ENCODE data around the gene CARHSP1. TPM values are rescaled to one million over a fixed set of nuclear protein-coding genes. Genes with fewer than 3 reads are reported as not detected.
"Not testable (repeated sequence)": the region's sequence is repeated elsewhere in the genome, so short reads cannot be mapped to it uniquely, and the experiment has no call there.

Gene CARHSP1
- total RNA-seq, 4 donors from 2014 or later: 20.0 to 79.2 (median 67.4) TPM

GRCh38 chr16:8808009-8808408 is 60.8 kb downstream of the CARHSP1 start:
- no peaks in the 10 kb centered on the region for H3K9me3 ChIP-seq
- intact Hi-C loops (cut with DNase I; ENCODE audit: low total_unique reads): no loop called here
- H3K4me1 ChIP-seq: no peaks in the 10 kb centered on the region
- no peak for DNase-seq
- TF ChIP-seq CTCF (IDR thresholded peaks at IDR 0.05): no peak
- no peak overlapping the region for H3K4me3 ChIP-seq
- H3K36me3 ChIP-seq: no peaks in the 10 kb centered on the region
- H3K27me3 ChIP-seq: no peaks in the 10 kb centered on the region
- no peak overlapping the region for H3K27ac ChIP-seq

GRCh38 chr16:8807189-8807588 is 61.6 kb downstream of the CARHSP1 start:
- H3K27ac ChIP-seq: no peak overlapping the region
- H3K4me1 ChIP-seq: no peaks in the 10 kb centered on the region
- intact Hi-C loops (cut with DNase I; ENCODE audit: low total_unique reads): no loop called here
- DNase-seq: no peak
- TF ChIP-seq CTCF (IDR thresholded peaks at IDR 0.05): no peak
- no peak for TF ChIP-seq POLR2A (IDR thresholded peaks at IDR 0.05)
- no peaks in the 10 kb centered on the region for H3K27me3 ChIP-seq
- no peaks in the 10 kb centered on the region for H3K36me3 ChIP-seq
- H3K9me3 ChIP-seq: no peaks in the 10 kb centered on the region
- no peak overlapping the region for H3K4me3 ChIP-seq

- no peaks in the 10 kb centered on the region for H3K27me3 ChIP-seq
- no peaks in the 10 kb centered on the region for H3K36me3 ChIP-seq
- H3K9me3 ChIP-seq: no peaks in the 10 kb centered on the region
- intact Hi-C loops (cut with DNase I; ENCODE audit: low total_unique reads): no loop called here
- no peak overlapping the region for H3K27ac ChIP-seq
- H3K4me3 ChIP-seq: no peak overlapping the region
- no peak for DNase-seq
- TF ChIP-seq POLR2A (IDR thresholded peaks at IDR 0.05) (no peak), CTCF (IDR thresholded peaks at IDR 0.05) (no peak)
- no peaks in the 10 kb centered on the region for H3K4me1 ChIP-seq
Observed at GRCh38 chr16:8806272-8806983, 62.4 kb downstream of the CARHSP1 start.

GRCh38 chr16:8804313-8804712 is 64.5 kb downstream of the CARHSP1 start:
- Histone ChIP-seq H3K27ac (no peak overlapping the region), H3K27me3 (no peaks in the 10 kb centered on the region), H3K4me1 (peaks cover 0 to 4% of the 10 kb centered on the region in 2 donors), H3K36me3 (no peaks in the 10 kb centered on the region), H3K4me3 (no peak overlapping the region), H3K9me3 (no peaks in the 10 kb centered on the region)
- intact Hi-C loops (cut with DNase I; ENCODE audit: low total_unique reads): no loop called here
- no peak for DNase-seq
- TF ChIP-seq POLR2A (IDR thresholded peaks at IDR 0.05) (no peak), CTCF (IDR thresholded peaks at IDR 0.05) (no peak)

- H3K36me3 ChIP-seq; H3K4me1 ChIP-seq; DNase-seq; H3K27me3 ChIP-seq; H3K9me3 ChIP-seq; H3K4me3 ChIP-seq; intact Hi-C loops (cut with DNase I; ENCODE audit: low total_unique reads); H3K27ac ChIP-seq: not testable (repeated sequence)
Observed at GRCh38 chr16:8803733-8804132, 65.1 kb downstream of the CARHSP1 start.

Other genes with a start within 250 kb of the CARHSP1 start
- gene METTL22, start 247.3 kb downstream of the CARHSP1 start, total RNA-seq: 10 to 100 TPM; 20.2 to 70.3 (median 45.4) TPM
- gene ABAT, start 194.4 kb downstream of the CARHSP1 start, total RNA-seq: 10 to 100 TPM in 1 of 4 donors, 1 to 10 TPM in 3; 1.0 to 11.0 (median 6.7) TPM
- 1 to 10 TPM; 6.1 to 9.1 (median 8.3) TPM for gene TMEM186, start 71.4 kb downstream of the CARHSP1 start, total RNA-seq
- 10 to 100 TPM; 19.0 to 41.6 (median 27.5) TPM for gene PMM2, start 71.2 kb downstream of the CARHSP1 start, total RNA-seq
- gene LITAFD, start 13.3 kb upstream of the CARHSP1 start, total RNA-seq: not detected
- gene USP7, start 94.9 kb upstream of the CARHSP1 start, total RNA-seq: 100 to 1,000 TPM in 2 of 4 donors, 10 to 100 TPM in 2; 20.9 to 223 (median 122) TPM
- 100 to 1,000 TPM in 1 of 4 donors, 10 to 100 TPM in 3; 16.1 to 113 (median 45.9) TPM for gene HAPSTR1, start 222.6 kb upstream of the CARHSP1 start, total RNA-seq

All from uterus (tissue), 4 donors.